HEK293T (cell line): ENCODE measurements around the gene GAGE12J.

Experiments used
- CTBP1 ChIP-seq: fragments of 450-650 bp; IDR thresholded peaks from 2 replicates; pipeline ENCODE4 v1.6.1; 2016; ENCODE audit warnings: borderline replicate concordance
- ZNF384 ChIP-seq: fragments of 450-650 bp; IDR thresholded peaks from 2 replicates; pipeline ENCODE4 v1.6.1; 2016

- TF ChIP-seq ZNF384 (no peak), CTBP1 (no peak)
Observed at GRCh38 chrX:49308604-49309269, 13.1 kb upstream of the GAGE12J start.
